Measurements from ENCODE around the gene SLIT3.
A peak's percentile ranks its signal among the peaks of the same experiment; 100 is the strongest.
"Not testable (repeated sequence)": the region's sequence is repeated elsewhere in the genome, so short reads cannot be mapped to it uniquely, and the experiment has no call there.

The SLIT3 gene

DNA sequence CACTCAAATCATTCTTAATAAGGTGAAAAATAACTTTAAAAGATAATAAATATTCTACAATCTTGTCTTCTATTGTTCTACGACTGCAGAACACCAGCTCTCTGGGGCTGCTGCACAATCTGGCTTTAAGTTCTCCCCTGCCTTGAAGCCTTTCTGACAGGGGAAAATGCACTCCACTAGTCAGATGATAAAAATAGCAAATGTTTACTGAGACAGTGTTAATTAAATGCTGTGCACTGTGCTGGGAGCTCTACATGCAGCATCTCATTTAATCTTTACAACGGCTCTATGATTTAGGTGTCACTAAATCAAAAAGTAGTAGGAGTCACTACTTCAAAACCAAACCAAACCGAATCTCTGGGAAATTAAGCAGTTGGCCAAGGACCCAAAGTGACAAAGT is 132.7 kb downstream of the SLIT3 start:
- DNase-seq: no peak

DNA sequence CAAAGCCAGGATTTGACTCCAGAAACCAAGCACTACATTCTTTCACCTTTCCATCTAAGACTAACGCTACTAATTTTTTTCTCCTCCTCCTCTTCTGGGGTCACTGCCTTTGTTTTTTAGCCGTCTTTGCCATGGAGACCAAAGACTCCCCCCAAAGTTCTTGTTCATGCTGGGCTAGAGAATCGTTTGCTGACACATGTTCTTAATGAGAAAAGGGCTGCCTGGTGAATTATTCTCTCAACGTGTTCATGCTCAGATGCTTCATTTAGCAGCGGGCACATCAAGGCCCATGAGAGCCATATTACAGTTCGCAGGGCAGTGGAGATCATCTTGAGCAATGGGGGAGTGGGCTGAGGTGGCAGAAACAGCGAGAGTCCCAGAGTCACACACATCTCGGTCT is 134.9 kb downstream of the SLIT3 start:
- peak; percentile 29 for DNase-seq

DNA sequence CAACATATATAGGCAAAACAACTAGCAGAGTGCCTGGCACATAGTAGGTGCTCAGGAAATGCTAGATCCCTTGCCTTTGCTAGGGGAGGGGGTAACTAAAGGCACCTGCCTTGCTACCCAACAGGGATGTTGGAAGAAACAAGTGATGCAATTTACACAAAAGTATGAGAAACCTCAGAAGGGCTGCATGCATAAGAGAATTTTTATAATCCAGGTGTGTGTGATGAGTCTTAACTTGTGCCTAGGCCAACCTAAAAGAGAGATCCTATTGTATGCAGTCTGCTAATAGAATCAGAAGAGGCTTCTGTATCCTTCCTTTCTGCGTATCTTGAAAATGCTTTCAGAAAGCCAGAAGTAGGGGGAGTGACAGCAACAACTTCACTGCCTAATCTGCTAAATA is 135.9 kb downstream of the SLIT3 start:
- no peak for DNase-seq

DNA sequence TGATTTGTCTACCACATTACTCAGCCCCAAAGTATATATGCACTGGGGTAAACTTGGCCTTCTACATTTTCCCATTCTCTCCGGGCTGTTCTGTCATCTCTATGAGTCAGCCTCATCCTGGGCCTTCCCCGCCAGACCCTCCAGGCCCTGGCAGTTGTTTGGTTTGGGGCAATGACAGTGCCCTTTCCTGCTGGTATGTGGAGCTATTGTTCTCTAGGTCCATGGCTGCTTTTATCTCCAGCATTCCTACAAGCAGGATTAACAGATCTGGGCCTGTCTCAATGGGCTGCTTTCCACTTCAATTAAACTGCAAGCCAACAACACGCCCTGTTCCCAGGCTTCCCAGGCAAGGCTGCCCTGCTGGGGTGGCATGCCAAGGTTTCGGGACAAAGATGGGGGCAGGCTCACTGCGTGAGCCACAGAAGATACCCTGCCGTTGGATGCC is 136.4 kb downstream of the SLIT3 start:
- DNase-seq: no peak

DNA sequence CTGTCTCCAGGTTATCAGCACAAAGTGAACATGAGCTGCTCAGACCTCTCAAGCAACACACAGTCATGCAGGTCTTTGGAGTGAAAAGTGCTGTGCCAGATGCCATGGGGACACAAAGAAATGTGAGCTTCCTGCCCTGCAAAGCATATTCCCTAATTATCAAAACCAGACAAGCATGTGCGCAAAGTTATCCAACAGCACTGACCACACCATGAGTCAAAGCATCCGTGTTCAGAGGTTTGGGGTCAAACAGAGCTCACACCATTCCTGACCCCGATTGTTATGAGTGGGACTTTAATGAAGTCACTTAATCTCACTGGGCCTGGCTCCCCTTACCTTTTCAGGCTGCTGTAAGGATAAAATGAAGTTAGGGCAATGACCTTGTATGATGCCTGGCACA is 138.5 kb downstream of the SLIT3 start:
- DNase-seq: no peak

DNA sequence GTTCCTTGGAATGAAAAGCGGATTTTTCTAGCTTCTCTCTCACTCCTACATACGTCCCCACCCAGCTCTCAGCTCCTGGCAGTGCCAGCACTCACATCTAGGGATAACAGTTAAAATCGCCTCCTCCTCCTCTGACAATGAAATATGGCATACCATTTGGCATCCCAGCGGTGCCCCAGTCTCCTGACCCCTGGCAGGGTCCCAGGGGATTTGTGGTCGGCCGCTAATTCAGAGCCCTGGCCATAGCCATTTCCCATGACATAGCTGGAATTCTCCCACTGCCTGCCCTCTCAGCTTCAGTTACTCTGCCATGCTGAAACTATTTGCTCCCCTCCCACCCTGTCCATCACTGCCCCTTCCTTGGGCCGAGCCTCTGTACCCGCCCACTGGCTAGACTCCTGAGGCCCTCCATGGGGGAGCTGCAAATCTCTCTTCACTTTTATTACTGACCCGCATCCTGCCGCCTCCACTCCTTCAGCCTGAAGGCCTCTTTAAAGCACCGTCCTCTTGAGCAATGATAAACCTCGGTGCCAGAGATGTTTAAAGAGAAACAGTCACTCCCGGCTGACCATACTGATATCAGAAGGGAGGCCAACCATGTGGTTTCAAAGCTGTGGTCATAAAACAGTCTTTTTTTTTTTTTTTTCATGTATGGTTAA is 139.8 kb downstream of the SLIT3 start:
- no peak for DNase-seq

DNA sequence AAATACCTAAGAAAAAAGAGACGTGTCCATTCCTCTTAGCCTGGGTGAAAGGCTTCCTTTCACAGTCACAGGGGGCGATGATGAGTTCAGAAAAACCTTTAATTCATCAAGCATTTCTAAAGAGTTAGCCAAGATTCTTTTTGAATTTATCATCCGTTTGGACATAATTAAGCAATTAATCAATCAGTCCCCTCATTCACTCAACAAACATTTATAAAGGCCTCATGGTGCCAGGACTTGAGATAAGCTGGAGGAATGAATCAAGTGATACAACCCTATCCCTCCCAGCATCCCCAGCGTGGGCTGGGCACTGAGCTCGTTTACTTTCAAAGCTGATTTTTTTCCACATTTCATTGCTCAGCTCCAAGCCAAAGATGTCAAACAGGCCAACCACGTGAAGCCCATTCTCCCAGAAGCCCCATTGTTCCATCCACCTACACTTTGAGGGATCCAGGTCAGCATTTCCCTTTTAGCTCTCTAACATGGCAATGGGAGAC is 140.5 kb downstream of the SLIT3 start:
- no peak for DNase-seq

DNA sequence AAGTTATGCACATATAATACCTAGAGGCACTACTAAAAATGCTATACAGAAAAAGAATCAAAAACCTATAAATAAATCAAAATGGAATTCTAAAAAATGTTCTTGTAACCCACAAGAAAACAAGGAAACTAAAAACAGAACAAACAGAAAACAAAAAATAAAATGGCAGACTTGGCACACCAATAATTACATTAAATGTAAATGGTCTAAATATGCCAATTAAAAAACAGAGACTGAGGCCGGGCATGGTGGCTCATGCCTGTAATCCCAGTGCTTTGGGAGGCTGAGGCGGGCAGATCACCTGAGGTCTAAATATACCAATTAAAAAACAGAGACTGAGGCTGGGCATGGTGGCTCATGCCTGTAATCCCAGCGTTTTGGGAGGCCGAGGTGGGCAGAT is 142.2 kb downstream of the SLIT3 start:
- DNase-seq: no peak

DNA sequence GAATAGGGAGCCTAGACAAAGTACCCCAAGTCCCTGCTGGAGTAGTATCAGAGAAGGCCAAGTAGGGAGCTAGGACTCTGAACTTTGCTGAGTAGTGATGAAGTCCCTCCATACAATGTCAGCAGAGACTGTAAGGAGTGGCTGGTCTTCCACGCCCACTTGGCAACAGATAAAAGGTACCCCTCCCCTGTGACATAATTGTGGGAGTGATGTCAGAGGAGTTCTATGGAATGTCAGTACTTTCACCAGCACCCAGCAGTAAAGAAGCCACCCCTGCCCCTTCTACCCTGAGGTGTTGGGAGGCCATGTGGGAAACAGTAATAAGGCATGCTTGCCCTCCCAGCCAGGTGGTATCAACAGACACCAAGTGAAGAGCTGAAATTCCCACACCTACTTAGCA is 143.9 kb downstream of the SLIT3 start:
- no peak for DNase-seq

DNA sequence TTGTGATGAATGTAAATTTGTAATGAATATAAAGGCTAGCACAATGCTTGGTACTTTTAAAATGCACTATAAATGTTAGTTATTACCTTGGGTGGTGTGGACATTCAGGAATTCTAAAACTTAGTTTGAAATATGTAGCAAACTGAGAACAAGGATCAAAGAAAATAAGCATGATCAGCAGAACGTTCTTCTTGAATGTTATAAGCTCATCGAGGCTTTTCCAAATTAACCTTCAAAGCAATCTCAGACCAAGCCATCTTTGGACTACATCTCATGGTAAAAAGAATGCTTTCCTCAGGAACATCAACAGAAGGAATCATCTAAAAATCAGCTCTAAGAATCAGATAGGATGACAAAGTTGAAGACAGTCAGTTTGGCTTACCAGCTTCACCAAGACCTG is 146.3 kb downstream of the SLIT3 start:
- DNase-seq: no peak

DNA sequence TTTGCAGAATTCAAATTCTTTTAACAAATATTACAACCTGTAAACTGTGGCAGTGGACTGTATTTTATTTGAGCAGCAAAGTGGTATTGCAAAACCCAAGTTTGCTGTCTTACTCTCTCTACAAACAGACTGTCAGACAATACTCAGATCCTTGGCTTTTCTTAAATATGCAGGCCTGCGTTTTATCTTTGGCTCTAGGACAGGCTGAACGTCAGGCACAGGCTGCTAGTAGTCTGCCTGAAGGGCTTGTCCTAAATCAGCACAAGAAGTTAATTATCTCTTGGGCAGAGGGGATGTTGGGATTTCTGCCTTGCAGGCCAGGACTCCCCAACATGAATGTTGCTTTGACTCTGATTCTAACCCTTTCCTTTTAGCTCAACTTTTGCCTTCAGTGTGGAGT is 147.5 kb downstream of the SLIT3 start:
- no peak for DNase-seq

DNA sequence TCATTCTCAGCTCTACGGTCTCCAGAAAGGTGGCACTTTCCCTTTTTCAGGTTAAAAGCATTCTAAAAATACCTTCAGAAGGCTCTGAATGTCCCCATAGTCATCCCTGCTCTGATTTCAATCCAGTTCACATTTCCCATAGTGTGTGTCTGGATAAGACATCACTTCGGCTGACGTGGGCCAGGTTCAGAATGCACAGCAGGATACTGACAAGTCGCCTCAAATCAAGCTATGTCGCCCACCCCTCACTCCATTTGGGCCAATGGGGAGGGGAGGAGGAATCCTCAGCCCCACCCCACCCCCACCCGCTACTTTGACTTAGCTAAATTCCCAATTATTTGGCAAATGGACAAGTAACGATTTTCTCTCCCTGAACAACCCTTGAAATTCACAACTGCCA is 148.0 kb downstream of the SLIT3 start:
- no peak for DNase-seq

DNA sequence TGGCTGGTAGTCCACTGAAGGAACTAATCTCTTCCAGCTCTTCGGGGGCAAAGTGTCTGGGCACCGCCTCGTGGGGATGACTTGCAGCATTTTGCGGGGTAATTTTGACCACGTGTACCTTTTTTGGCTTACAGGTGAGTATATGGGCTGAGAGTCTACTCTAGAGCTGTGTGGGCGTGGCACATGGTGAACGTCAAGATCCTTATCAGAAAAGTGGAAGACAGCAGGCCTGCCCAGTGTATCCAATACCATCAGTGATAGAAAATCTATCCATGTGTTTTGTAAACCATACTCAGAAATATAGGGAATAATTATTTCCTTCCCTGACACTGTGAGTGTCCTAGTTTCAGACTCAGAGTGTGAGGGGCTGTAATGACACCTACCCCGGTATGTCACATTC is 148.5 kb downstream of the SLIT3 start:
- DNase-seq: no peak

DNA sequence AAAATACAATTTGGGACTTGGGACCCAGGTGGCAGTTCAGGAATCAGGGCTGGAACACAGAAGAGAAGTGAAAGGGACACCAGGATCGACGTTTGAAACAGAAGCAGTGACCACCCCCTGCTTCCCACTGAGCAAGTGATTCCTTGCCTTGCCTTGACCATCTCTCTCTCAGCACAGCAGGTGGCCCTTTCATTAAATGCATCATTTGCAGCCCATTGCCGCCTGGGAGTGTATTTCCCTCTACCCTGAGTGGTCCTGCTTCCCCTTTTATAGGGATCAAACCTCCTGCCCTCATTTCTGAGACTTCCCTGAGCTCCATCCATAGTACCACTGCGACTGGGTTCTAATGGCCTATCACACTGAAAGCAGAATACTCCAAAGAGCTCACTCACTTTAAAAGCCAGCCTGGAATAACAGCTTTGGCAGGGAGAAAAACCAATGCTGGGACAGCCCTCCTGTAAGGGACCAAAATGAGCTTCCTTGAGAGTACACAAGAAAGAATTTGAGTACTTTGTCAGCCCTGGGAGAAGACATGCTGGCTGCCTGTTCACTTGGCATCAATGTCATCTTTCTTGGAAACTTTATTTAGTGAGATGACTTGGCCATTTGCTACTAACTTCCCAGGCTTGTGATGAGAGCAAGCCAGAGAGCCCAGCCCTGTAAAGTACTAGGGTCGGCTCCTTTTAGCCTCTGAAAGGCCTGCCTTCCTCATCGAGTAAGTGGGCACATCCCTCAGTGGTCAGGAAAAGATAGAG is 149.7 kb downstream of the SLIT3 start:
- DNase-seq: no peak

DNA sequence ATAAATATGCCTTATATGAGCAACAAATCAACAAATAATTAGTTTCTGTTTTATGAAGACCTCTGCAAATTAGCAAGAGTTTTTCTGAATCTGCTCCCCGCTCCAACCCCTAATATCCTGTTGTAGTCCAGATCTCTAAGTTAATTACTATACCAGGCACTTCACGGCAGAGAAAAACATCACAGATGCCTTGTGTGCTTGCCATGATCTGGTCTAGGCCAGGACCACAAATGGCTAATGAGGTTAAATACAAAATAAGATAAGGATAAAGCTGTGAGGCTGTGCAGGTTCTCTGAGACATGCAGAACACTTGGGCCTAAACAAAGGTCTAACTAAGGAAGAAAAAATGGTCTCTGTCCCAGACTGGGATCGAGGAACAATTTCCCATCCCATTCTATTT is 150.8 kb downstream of the SLIT3 start:
- DNase-seq: no peak

DNA sequence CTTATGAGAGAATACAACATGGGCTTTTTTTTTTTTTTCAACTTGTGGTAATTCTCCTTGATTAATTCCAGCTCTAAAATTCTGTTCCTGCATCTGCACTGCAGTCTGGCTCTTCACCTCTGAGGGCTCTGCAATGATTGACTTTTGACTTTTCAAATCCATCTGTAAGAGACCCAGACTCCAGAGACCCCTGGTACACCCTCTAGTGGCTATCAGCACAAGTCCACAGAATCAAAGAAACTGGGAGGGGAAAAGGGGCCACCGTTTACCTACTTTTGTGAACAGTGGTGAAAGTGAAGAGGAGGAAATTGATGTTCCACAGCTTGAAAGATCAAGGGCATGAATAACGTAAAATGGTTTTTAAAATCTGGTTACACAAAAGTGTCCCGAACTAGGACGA is 151.6 kb downstream of the SLIT3 start:
- DNase-seq: no peak

DNA sequence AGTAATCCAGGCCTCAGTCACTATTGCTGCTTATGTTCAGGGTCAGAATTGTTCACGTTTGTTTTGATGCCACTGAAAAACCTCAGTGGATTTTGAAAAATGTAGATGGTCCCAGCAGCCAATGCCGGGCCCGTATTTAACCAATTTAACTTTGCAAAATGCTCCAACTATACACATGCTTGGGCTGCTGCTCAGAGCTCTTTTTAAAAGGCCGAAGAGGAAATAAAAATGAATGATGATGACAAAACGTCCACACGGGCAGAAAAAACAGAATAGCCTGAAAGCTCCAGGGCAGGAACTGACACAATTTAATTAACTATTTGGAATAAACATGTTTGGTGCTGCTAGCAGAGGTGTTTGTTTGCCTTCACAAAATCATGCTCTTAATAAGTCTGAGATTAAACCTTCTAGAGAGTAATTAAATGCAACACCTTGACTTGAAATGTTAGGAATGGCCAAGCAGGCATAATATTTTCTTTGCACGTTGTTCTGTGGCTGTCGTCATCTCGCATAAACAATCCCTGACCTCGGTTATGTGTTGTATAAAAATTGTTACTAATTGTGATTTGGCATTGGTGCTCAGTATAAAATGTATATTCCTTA is 152.7 kb downstream of the SLIT3 start:
- no peak for DNase-seq

DNA sequence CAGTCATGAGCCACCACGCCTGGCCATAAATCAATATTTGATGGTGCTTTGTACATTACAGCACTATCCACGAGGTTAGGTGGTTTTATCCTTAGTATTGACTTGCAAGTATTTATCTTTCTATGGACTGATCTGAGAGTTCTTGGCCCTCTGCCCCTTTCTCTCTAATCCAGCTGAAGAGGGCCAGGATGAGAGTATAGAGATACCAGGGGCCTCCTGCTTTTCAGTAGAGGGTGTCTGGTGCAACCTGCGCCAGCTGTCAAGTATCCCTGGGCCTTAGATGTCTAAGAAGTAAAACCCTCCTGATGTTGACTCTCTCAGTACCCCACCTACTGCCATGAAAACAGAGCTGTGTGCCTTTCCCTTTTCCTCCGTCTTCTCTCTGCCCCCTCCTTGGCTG is 153.4 kb downstream of the SLIT3 start:
- no peak for DNase-seq

DNA sequence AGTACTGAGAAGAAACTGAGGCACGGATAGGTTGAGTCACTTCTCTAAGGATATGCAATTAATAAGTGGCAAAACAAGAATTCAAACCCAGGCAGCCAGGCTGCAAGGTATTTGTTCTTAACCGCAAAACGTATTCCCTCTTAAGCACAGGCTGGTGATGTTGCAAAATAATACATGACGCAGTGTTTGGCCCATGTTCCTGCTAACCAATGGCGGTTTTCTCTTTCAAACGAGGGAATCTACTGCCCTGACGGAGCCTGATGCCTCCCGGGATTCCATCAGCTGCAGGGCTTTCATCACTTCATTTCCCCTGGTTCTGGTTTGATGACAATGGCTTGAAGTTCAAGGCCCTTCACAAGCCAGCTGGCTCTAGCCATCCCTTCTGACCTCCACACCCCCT is 154.8 kb downstream of the SLIT3 start:
- no peak for DNase-seq

DNA sequence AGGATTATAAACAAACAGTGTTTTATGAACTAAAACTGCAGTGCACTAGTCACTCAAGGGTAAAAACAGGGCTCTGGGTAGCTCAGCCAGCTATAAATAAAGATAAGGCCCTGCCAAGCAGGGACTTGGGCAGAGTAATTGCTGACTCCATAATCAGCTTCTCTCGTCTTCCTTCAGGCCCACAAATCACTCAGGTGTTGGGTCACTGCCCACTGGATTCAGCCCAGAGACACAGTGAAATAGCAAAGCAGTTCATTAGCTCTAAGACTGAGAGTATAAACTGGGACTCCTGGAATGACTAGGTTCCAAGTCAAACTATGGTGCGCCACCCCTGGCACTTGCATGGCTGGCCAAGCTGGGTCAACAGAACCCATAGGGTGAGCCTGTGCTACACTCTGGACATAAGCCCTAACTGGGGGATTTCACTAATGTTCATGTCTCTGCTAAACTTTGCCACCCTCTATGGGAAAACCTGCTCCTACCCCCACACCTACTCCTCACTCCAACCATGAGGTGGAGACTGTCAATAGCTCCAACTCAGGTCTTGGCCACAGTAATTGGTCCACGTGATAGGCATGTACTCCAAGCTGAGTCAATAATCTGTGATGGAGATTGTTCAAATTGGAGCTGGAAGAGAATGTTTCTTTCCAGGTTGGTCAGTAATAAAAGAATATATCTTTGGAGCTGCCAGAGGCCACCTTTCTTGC is 158.5 kb downstream of the SLIT3 start:
- DNase-seq: peak; percentile 42

DNA sequence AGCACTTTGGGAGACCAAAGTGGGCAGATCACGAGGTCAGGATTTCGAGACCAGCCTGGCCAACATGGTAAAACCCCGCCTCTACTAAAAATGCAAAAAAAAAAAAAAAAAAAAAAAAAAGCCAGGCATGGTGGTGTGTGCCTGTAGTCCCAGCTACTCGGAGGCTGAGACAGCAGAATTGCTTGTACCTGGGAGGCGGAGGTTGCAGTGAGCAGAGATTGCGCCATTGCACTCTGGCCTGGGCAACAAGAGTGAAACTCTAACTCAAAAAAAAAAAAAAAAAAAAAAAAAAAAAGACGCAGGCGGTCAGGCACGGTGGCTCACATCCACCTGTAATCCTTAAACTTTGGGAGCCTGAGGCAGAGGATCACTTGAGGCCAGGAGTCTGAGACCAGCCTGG is 160.7 kb downstream of the SLIT3 start:
- DNase-seq: not testable (repeated sequence)

DNA sequence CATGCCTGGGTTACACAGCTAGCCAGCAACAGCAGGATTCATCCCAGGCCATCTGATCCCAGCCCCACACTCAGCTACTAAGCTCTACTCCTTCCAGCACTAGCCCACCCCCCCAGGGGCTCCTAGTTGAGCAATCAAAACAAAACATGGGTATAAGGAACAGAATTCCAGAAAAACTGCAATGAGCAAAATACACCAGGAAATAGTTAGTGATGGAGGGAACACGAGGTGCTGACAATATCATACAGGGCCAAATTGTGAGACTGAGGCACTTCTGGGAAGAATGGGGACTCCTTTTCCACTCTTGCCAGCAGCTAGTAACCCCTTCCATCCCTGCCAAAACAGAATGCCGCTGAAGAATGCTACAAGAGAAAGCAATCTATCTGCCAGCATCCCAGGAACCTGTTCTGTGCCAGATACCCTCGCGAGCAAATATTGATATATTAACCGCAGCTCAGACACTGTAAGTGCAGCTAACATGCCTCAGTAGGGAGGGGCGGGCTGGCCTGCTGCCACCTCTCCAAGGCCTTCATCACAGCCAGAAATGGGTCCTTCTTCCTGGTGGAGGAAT is 161.4 kb downstream of the SLIT3 start:
- DNase-seq: peak; percentile 9

DNA sequence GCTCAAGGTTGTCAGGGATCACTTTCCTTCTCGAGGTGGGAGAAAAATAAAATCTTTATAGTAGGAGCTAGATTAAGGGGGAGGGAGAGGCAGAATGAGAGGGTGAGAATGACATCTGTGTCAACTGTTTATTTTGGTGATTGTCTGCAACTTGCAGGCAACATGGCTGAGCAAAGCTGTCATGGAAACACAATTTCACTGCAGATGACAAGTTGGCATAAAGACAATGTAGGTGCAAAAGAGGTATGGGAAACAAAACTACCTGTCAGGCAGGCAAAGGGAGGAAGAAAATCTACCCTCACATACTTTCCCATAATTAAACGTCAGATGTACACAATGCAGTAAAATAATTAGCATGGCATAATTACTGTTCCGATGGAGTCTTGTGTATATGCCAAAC is 167.4 kb downstream of the SLIT3 start:
- DNase-seq: no peak
